B cell (primary cell): ENCODE data around the gene CNGA2.

Experiments used
- CTCF ChIP-seq: fragments of 200-600 bp; IDR thresholded peaks from one replicate; pipeline ENCODE4 v1.8.0; 2022; ENCODE audit warnings: antibody characterized with exemption, mild to moderate bottlenecking
- EZH2 ChIP-seq: IDR thresholded peaks from 2 replicates; pipeline ENCODE4 v1.6.1; 2012; ENCODE audit warnings: borderline replicate concordance, low read depth, mild to moderate bottlenecking, moderate library complexity, low read length; ENCODE audit not compliant: insufficient read depth, poor library complexity, severe bottlenecking

DNA sequence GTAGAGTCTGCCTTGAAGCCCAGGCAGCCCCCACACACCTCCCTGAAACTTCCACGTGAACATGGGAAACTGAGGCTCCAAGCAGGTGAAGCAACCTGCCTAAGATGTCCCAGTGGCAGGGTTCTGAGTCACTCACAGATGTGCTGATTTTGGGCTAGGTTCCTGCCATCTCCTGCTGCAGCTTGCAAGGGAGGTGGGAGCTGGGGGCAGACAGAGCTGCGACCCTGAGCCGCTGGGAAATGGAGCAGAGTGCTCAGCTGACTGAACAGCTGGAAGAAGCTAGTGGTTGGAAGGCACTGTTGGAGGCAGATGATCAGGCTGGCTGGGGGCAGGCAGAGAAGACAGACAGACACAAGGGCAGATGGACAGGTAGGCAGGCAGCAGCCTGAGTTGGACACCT is 22.3 kb upstream of the CNGA2 start:
- TF ChIP-seq CTCF (no peak), EZH2 (no peak)
